Heart left ventricle (tissue), 16 donors: ENCODE data around the gene RASSF5. TPM values are rescaled to one million over a fixed set of nuclear protein-coding genes. Genes with fewer than 3 reads are reported as not detected.
A peak's percentile ranks its signal among the peaks of the same experiment; 100 is the strongest.

Source experiments
- ATAC-seq, 4 donors: fragments of 200-7000 bp; cut with Tn5 transposase; one replicate each; pipeline ENCODE4 v1.9.1; 2020 to 2022; ENCODE audit warnings: moderate library complexity in 4 of 4, mild to moderate bottlenecking in 3 of 4, moderate number of reproducible peaks in 1 of 4
- DNase-seq, 5 donors: peaks; one replicate each; pipeline ENCODE4 v3.0.0-alpha.2; 2020
- H3K27ac ChIP-seq, 12 donors: fragments of 200-600 bp; sonication (generic) in 4 of 12; one replicate each; pipeline versions ENCODE4 v1.5.0 to v1.8.0; 2016 to 2022; ENCODE audit warnings: mild to moderate bottlenecking in 2 of 12
- H3K27me3 ChIP-seq, 9 donors: fragments of 200-600 bp; sonication (generic) in 2 of 9; one replicate each; pipeline versions ENCODE4 v1.5.1 to v1.8.0; 2016 to 2022; ENCODE audit warnings: mild to moderate bottlenecking in 3 of 9
- H3K36me3 ChIP-seq, 9 donors: fragments of 200-600 bp; sonication (generic) in 2 of 9; one replicate each; pipeline versions ENCODE4 v1.5.0 to v1.8.0; 2018 to 2022; ENCODE audit warnings: mild to moderate bottlenecking in 2 of 9
- H3K4me1 ChIP-seq, 12 donors: fragments of 200-600 bp; sonication (generic) in 4 of 12; one replicate each; pipeline versions ENCODE4 v1.5.0 to v1.8.0; 2016 to 2022; ENCODE audit warnings: mild to moderate bottlenecking in 3 of 12
- H3K4me3 ChIP-seq, 12 donors: fragments of 200-600 bp; sonication (generic) in 4 of 12; one replicate each; pipeline versions ENCODE4 v1.5.0 to v1.8.0; 2017 to 2022; ENCODE audit warnings: mild to moderate bottlenecking in 9 of 12, moderate library complexity in 4 of 12
- H3K9me3 ChIP-seq, 12 donors: fragments of 200-600 bp; sonication (generic) in 4 of 12; one replicate each; pipeline versions ENCODE4 v1.5.0 to v1.8.0; 2016 to 2022; ENCODE audit warnings: mild to moderate bottlenecking in 1 of 12
- CTCF ChIP-seq, 12 donors: fragments of 200-600 bp; sonication (generic) in 4 of 12; IDR thresholded peaks; one replicate each; pipeline versions ENCODE4 v1.5.0 to v1.8.0; 2018 to 2022; ENCODE audit warnings: antibody characterized with exemption in 12 of 12, mild to moderate bottlenecking in 5 of 12
- POLR2A ChIP-seq, 2 donors: fragments of 450-650 bp; IDR thresholded peaks; one replicate each; pipeline ENCODE4 v1.6.1; 2017; ENCODE audit warnings: antibody characterized with exemption in 2 of 2, mild to moderate bottlenecking in 2 of 2, moderate library complexity in 2 of 2
- WGBS, 4 donors: extraction: QIAGEN DNeasy Blood & Tissue Kit in 2 of 4; methylation state at CpG; one replicate each; pipeline versions ENCODE4 v1.1.5 to v1.1.7; 2013 to 2018; 5-methylcytosine and 5-hydroxymethylcytosine counted together
- intact Hi-C, 10 donors: fragments of 100-400 bp; cut with DNase I; formaldehyde crosslinking; loops; one replicate each; pipeline versions ENCODE4 v1.11.1 to v1.14.2; 2022
- polyA plus RNA-seq, 2 donors: library from polyadenylated mRNA; stranded (reverse); fragments of 200-250 nt; gene quantifications; one replicate each; pipeline ENCODE4 v1.2.3, GENCODE V29; 2013
- total RNA-seq, 9 donors: library from RNA; depleted of rRNA in 2 of 9; stranded (reverse); fragments of >200 nt in 2 of 9; fragmentation: NEBNext Ultra II Directional in 3 of 9; extraction: Animal tissue kit (Norgen Biotek cat#: 25700) in 3 of 9; gene quantifications; one replicate each; pipeline versions ENCODE4 v1.1.0 to v1.2.4, GENCODE V29; 2016 to 2023
- donor health status: ischemic (EF 13 %, LVEDD 7.1; RV severe dilation, severe dysfunction).
- donor health status: healthy with polysubstance abuse.
- donor health status: DM: no; HTN: yes; CAD: no.
- donor health status: DM: no; HTN: no; CAD: no.
- donor health status: ischemic (EF 25% LVEDD 6.9; RV normal size, moderate dysfunction).
- donor health status: ischemic (EF 25% LVEDD 5.7; RV mildly dilated, moderate dysfunction).
- donor health status: healthy.
- donor health status: DM: yes; HTN: yes; CAD: no.
- donor health status: ischemic (EF 35%, LVEDD 5.7; RV mildly dilated, moderate dysfunction).
- donor health status: nonischemic (EF 11% LVEDD 7.7; RV severe dilation, severe dysfunction).
- donor health status: DM: yes; HTN: yes; CAD: no.
- donor health status: PGD.
- donor health status: ischemic (EF 29% LVEDD 5.4; RV normal size, mild dysfunction).
- donor health status: nonischemic (EF 23%, LVEDD 6.1; RV moderate dilation, normal function).

RASSF5 gene
- total and polyA plus RNA-seq, 11 donors, result 1.3 to 27.4 (median 5.6) TPM

GRCh38 chr1:206635080-206635977, 128.0 kb downstream of the RASSF5 start, which contains the start of gene DYRK3:
Gene DYRK3 (plus strand): TSS chr1:206635536. CDS start chr1:206635704, 168 bp downstream.
- whole genome bisulfite sequencing, 4 donors, result 0 to 2% (median 1%) methylated on average over 37 to 84 of the region's 84 CpGs
- Histone ChIP-seq H3K27ac (peak within 1 kb of the TSS; percentile 19 to 95 (median 89)), H3K4me1 (peaks cover 0 to 54% (median 26%) of the 10 kb centered on the region in 12 donors), H3K36me3 (peaks cover 0 to 16% (median 0%) of the 10 kb centered on the region in 9 donors), H3K9me3 (no peaks in the 10 kb centered on the region), H3K27me3 (no peaks in the 10 kb centered on the region), H3K4me3 (peak within 1 kb of the TSS; percentile 73 to 97 (median 90))
- DNase-seq, result peak; percentile 96 to 97 (median 97)
- intact Hi-C loops, result loop anchor here (1.0 to 10.0 kb wide), 9 partner anchors 29 to 349 kb away; partner anchors contain the start of gene FCAMR (in 1 of the 10)
- TF ChIP-seq CTCF (IDR thresholded peaks at IDR 0.05) (peak in 6 of 12 donors; percentile 9 to 41 (median 29)), POLR2A (IDR thresholded peaks at IDR 0.05) (peak; percentile 41 to 99)
- peak; percentile 94 to 99 (median 98) for ATAC-seq

GRCh38 chr1:206635978-206636345, 128.6 kb downstream of the RASSF5 start:
- TF ChIP-seq CTCF (IDR thresholded peaks at IDR 0.05), result no peak
- no peak for TF ChIP-seq POLR2A (IDR thresholded peaks at IDR 0.05)
- Histone ChIP-seq H3K27me3 (no peaks in the 10 kb centered on the region), H3K4me1 (peaks cover 0 to 50% (median 26%) of the 10 kb centered on the region in 12 donors), H3K9me3 (no peaks in the 10 kb centered on the region), H3K36me3 (peaks cover 0 to 19% (median 0%) of the 10 kb centered on the region in 9 donors), H3K4me3 (peak overlapping the region; percentile 73 to 97 (median 90)), H3K27ac (peak overlapping the region; percentile 19 to 95 (median 89))
- DNase-seq, result no peak
- peak in 1 of 4 donors; percentile 2 for ATAC-seq
- WGBS, 4 donors, result 1 to 6% (median 2%) methylated on average over 13 to 14 of the region's 14 CpGs
- intact Hi-C loops, result loop anchor here (1.0 to 10.0 kb wide), 9 partner anchors 28 to 349 kb away; partner anchors contain the start of gene FCAMR (in 1 of the 10)

- ATAC-seq (no peak), DNase-seq (no peak)
- 13 to 24% (median 21%) methylated on average over 4 of the region's 4 CpGs for WGBS, 4 donors
- H3K27ac ChIP-seq, result peak overlapping the region in 11 of 12 donors; percentile 9 to 93 (median 72)
- intact Hi-C loops, result loop anchor here in 7 of 10 donors (5.0 to 10.0 kb wide), 4 partner anchors 91 to 348 kb away; partner anchors contain the start of gene FCAMR (in 1 of the 7)
- no peaks in the 10 kb centered on the region for H3K9me3 ChIP-seq
- H3K36me3 ChIP-seq, result peaks cover 0 to 24% (median 0%) of the 10 kb centered on the region in 9 donors
- H3K4me3 ChIP-seq, result peak overlapping the region in 9 of 12 donors; percentile 73 to 97 (median 90)
- peaks cover 0 to 44% (median 26%) of the 10 kb centered on the region in 12 donors for H3K4me1 ChIP-seq
- H3K27me3 ChIP-seq, result no peaks in the 10 kb centered on the region
- no peak for TF ChIP-seq CTCF (IDR thresholded peaks at IDR 0.05)
- TF ChIP-seq POLR2A (IDR thresholded peaks at IDR 0.05), result no peak
These were observed 129.3 kb downstream of the RASSF5 start for GRCh38 chr1:206636671-206637070.

GRCh38 chr1:206637605-206638004, 130.3 kb downstream of the RASSF5 start:
- H3K27ac ChIP-seq, result peak overlapping the region in 6 of 12 donors; percentile 17 to 93 (median 42)
- no peak for ATAC-seq
- peaks cover 0 to 44% (median 26%) of the 10 kb centered on the region in 12 donors for H3K4me1 ChIP-seq
- H3K4me3 ChIP-seq, result peak overlapping the region in 4 of 12 donors; percentile 6 to 93 (median 82)
- H3K9me3 ChIP-seq, result no peaks in the 10 kb centered on the region
- H3K27me3 ChIP-seq, result no peaks in the 10 kb centered on the region
- intact Hi-C loops, result loop anchor here in 7 of 10 donors (5.0 to 10.0 kb wide), 4 partner anchors 90 to 347 kb away; partner anchors contain the start of gene FCAMR (in 1 of the 7)
- TF ChIP-seq POLR2A (IDR thresholded peaks at IDR 0.05), result no peak
- no peak for TF ChIP-seq CTCF (IDR thresholded peaks at IDR 0.05)
- DNase-seq, result no peak
- peaks cover 0 to 28% (median 0%) of the 10 kb centered on the region in 9 donors for H3K36me3 ChIP-seq
